H1 (cell line): ENCODE results near the gene DBNDD1. TPM values are rescaled to one million over a fixed set of nuclear protein-coding genes. Genes with fewer than 3 reads are reported as not detected.

Source experiments
- CTCF ChIA-PET: fragments of 300-600 bp; sonication (Branson Sonifier 250); formaldehyde crosslinking; loops from one replicate; lab custom pipeline; 2021; ENCODE audit not compliant: partially characterized antibody; lab: Charles Lee
- POLR2A ChIA-PET: fragments of 300-600 bp; sonication (Branson Sonifier 250); formaldehyde crosslinking; loops from one replicate; lab custom pipeline; 2021; ENCODE audit warnings: inconsistent platforms; ENCODE audit not compliant: partially characterized antibody; lab: Charles Lee
- DNase-seq, 2 experiments: peaks; one replicate each; pipeline versions ENCODE4 v3.0.0 to v3.0.0-alpha.2; 2010 to 2022; ENCODE audit warnings: low spot score in 2 of 2, low read depth in 1 of 2, mixed read lengths in 1 of 2
- FAIRE-seq: peaks from 2 replicates; lab custom pipeline; 2011; peaks lifted over from hg19 to GRCh38; lab: Jason Lieb, UNC
- H2AFZ ChIP-seq: 2 replicates; pipeline ENCODE4 v1.8.1; 2012; ENCODE audit warnings: low read length, inconsistent platforms
- H2AK5ac ChIP-seq: 2 replicates; pipeline ENCODE4 v1.6.1; 2013; ENCODE audit warnings: low read depth, low read length
- H2BK120ac ChIP-seq: replicated peaks from 2 replicates; pipeline ENCODE3; 2013; ENCODE audit warnings: low read depth, low read length, inconsistent platforms
- H2BK12ac ChIP-seq: 2 replicates; pipeline ENCODE4 v1.6.1; 2013; ENCODE audit warnings: low read depth, low read length
- H2BK15ac ChIP-seq: 2 replicates; pipeline ENCODE4 v1.6.1; 2013; ENCODE audit warnings: low read length
- H2BK20ac ChIP-seq: 2 replicates; pipeline ENCODE4 v1.6.1; 2013; ENCODE audit warnings: low read length
- H2BK5ac ChIP-seq: 2 replicates; pipeline ENCODE4 v1.6.1; 2013; ENCODE audit warnings: low read depth, low read length
- H3K14ac ChIP-seq: 2 replicates; pipeline ENCODE4 v1.6.1; 2013; ENCODE audit warnings: inconsistent platforms; ENCODE audit not compliant: insufficient read length
- H3K18ac ChIP-seq: 2 replicates; pipeline ENCODE4 v1.6.1; 2013; ENCODE audit warnings: low read length; ENCODE audit errors: extremely low read depth
- H3K23ac ChIP-seq: 2 replicates; pipeline ENCODE4 v1.6.1; 2013; ENCODE audit warnings: inconsistent platforms; ENCODE audit not compliant: insufficient read length
- H3K23me2 ChIP-seq: 2 replicates; pipeline ENCODE4 v1.6.1; 2013; ENCODE audit warnings: low read depth, low read length
- H3K27ac ChIP-seq: 2 replicates; pipeline ENCODE4 v1.6.1; 2011; ENCODE audit warnings: low read depth, low read length, inconsistent platforms
- H3K27me3 ChIP-seq, 4 experiments: replicated peaks in 1 of 4; 1 replicate in 1 of 4; 2 replicates in 3 of 4; pipeline versions ENCODE4 v1.6.1 to v1.8.1; 2011 to 2013; ENCODE audit warnings: low read length in 3 of 4, mild to moderate bottlenecking in 3 of 4, inconsistent platforms in 2 of 4, mixed read lengths in 2 of 4, moderate library complexity in 1 of 4; ENCODE audit not compliant: control insufficient read depth in 3 of 4, insufficient read depth in 3 of 4; ENCODE audit errors: extremely low read depth in 1 of 4
- H3K36me3 ChIP-seq, 4 experiments: 2 replicates each; pipeline versions ENCODE4 v1.6.1 to v1.8.1; 2011 to 2013; ENCODE audit warnings: mild to moderate bottlenecking in 4 of 4, low read length in 3 of 4, moderate library complexity in 2 of 4, control low read depth in 1 of 4, inconsistent platforms in 1 of 4; ENCODE audit not compliant: insufficient read depth in 4 of 4, control insufficient read depth in 2 of 4
- H3K4ac ChIP-seq: replicated peaks from 2 replicates; pipeline ENCODE3; 2013; ENCODE audit warnings: low read length, low read depth, mixed read lengths, inconsistent platforms; ENCODE audit not compliant: insufficient read length
- H3K4me1 ChIP-seq, 4 experiments: replicated peaks in 1 of 4; 1 replicate in 1 of 4; 2 replicates in 3 of 4; pipeline versions ENCODE4 v1.6.1 to v1.8.1; 2011 to 2013; ENCODE audit warnings: low read length in 3 of 4, inconsistent platforms in 2 of 4, mixed read lengths in 1 of 4; ENCODE audit not compliant: insufficient read depth in 4 of 4, control insufficient read depth in 3 of 4
- H3K4me2 ChIP-seq, 2 experiments: 2 replicates each; pipeline versions ENCODE4 v1.6.1 to v1.8.1; 2011 to 2013; ENCODE audit warnings: low read depth in 2 of 2, low read length in 2 of 2, control low read depth in 1 of 2, inconsistent platforms in 1 of 2, mild to moderate bottlenecking in 1 of 2; ENCODE audit not compliant: insufficient read depth in 1 of 2
- H3K4me3 ChIP-seq, 4 experiments: fragments of 200-600, 300-600 bp in 1 of 4; sonication (generic), shearing (Covaris generic), sonication (Bioruptor Twin) in 1 of 4; 2 replicates each; pipeline versions ENCODE4 v1.5.1 to v1.8.1; 2011 to 2016; ENCODE audit warnings: low read length in 4 of 4, low read depth in 3 of 4, control low read depth in 2 of 4, inconsistent platforms in 2 of 4, mild to moderate bottlenecking in 2 of 4, mixed read lengths in 1 of 4, moderate library complexity in 1 of 4; ENCODE audit not compliant: insufficient read depth in 2 of 4; ENCODE audit errors: extremely low read depth in 1 of 4
- H3K56ac ChIP-seq: replicated peaks from 2 replicates; pipeline ENCODE3; 2013; ENCODE audit warnings: low read depth, mild to moderate bottlenecking, mixed read lengths, low read length, inconsistent platforms; ENCODE audit not compliant: insufficient read length
- H3K79me1 ChIP-seq: 2 replicates; pipeline ENCODE4 v1.6.1; 2013; ENCODE audit warnings: low read depth, low read length, control low read depth
- H3K79me2 ChIP-seq, 2 experiments: 2 replicates each; pipeline versions ENCODE4 v1.6.1 to v1.8.1; 2012 to 2013; ENCODE audit warnings: low read length in 2 of 2, mild to moderate bottlenecking in 2 of 2, inconsistent platforms in 1 of 2; ENCODE audit not compliant: insufficient read depth in 2 of 2, control insufficient read depth in 1 of 2
- H3K9ac ChIP-seq, 4 experiments: replicated peaks in 1 of 4; 1 replicate in 1 of 4; 2 replicates in 3 of 4; pipeline versions ENCODE4 v1.6.1 to v1.8.1; 2011 to 2013; ENCODE audit warnings: low read depth in 3 of 4, low read length in 3 of 4, control low read depth in 2 of 4, mild to moderate bottlenecking in 2 of 4, moderate library complexity in 2 of 4, inconsistent platforms in 1 of 4; ENCODE audit errors: extremely low read depth in 1 of 4
- H3K9me3 ChIP-seq, 2 experiments: 2 replicates each; pipeline versions ENCODE4 v1.6.1 to v1.8.1; 2012 to 2013; ENCODE audit warnings: mild to moderate bottlenecking in 2 of 2, moderate library complexity in 2 of 2, control low read depth in 1 of 2, inconsistent platforms in 1 of 2, low read depth in 1 of 2, low read length in 1 of 2, mixed read lengths in 1 of 2; ENCODE audit not compliant: insufficient read depth in 2 of 2
- H4K20me1 ChIP-seq, 2 experiments: replicated peaks in 1 of 2; 2 replicates each; pipeline versions ENCODE3 to v1.8.1; 2011 to 2013; ENCODE audit warnings: inconsistent platforms in 2 of 2, low read length in 2 of 2, mild to moderate bottlenecking in 1 of 2; ENCODE audit not compliant: insufficient read depth in 2 of 2, control insufficient read depth in 1 of 2
- H4K5ac ChIP-seq: 2 replicates; pipeline ENCODE4 v1.6.1; 2013; ENCODE audit warnings: low read length, low read depth, mixed read lengths, inconsistent platforms; ENCODE audit not compliant: insufficient read length
- H4K8ac ChIP-seq: 2 replicates; pipeline ENCODE4 v1.8.0; 2013; ENCODE audit warnings: mild to moderate bottlenecking, moderate library complexity, low read length, inconsistent platforms; ENCODE audit not compliant: insufficient read depth; ENCODE audit errors: extremely low read depth
- H4K91ac ChIP-seq: replicated peaks from 2 replicates; pipeline ENCODE3; 2013; ENCODE audit warnings: low read length, mixed read lengths, inconsistent platforms; ENCODE audit not compliant: insufficient read length
- GTF2F1 ChIP-seq: IDR thresholded peaks from 2 replicates; pipeline ENCODE4 v1.6.1; 2012; ENCODE audit warnings: low read depth, low read length, improper control_type of control experiment, borderline replicate concordance
- POLR2AphosphoS5 ChIP-seq: IDR thresholded peaks from 2 replicates; pipeline ENCODE4 v1.6.1; 2011; ENCODE audit warnings: low read depth, low read length
- WGBS, 2 experiments: shearing (Covaris generic) in 1 of 2; methylation state at CpG; one replicate each; pipeline versions ENCODE4 v1.1.6 to v1.1.7; 2013 to 2015; ENCODE audit warnings: low lambda C conversion rate in 2 of 2, mixed read lengths in 2 of 2, inconsistent platforms in 1 of 2, low coverage in 1 of 2, missing lambda C conversion rate in 1 of 2; ENCODE audit not compliant: insufficient replicate concordance in 2 of 2, insufficient coverage in 1 of 2, insufficient read length in 1 of 2; ENCODE audit errors: extremely low coverage in 1 of 2, missing lambda C conversion rate in 1 of 2; 5-methylcytosine and 5-hydroxymethylcytosine counted together
- polyA plus RNA-seq, 7 experiments: library from polyadenylated mRNA; depleted of rRNA in 3 of 7; stranded (reverse) in 5 of 7; unstranded in 2 of 7; fragments of >200 nt in 5 of 7; fragments of 200-250 nt in 2 of 7; gene quantifications; 1 replicate in 5 of 7; 2 replicates in 1 of 7; 4 replicates in 1 of 7; pipeline versions ENCODE4 v1.2.1 to v1.2.3, GENCODE V29; 2011 to 2013; ENCODE audit warnings: missing spikeins in 2 of 7, mixed read lengths in 2 of 7
- total RNA-seq: library from RNA; stranded (reverse); fragmentation: NEBNext Ultra II Directional; extraction: Animal tissue kit (Norgen Biotek cat#: 25700); gene quantifications from 2 replicates; pipeline ENCODE4 v1.2.1, GENCODE V29; 2021

The DBNDD1 gene
- total and polyA plus RNA-seq, 2 of the 8 experiments (the other 6 are each of a cell fraction or from before 2014, with no cell fraction given) = 69.9 to 92.6 TPM

- no peak overlapping the region for H2AFZ ChIP-seq
- H3K27me3 ChIP-seq = no peaks in the 10 kb centered on the region
- no peak overlapping the region for H4K5ac ChIP-seq
- H3K79me2 ChIP-seq = peaks cover 0 to under 1% of the 10 kb centered on the region in 2 experiments; a peak in 1 of 4 replicates
- H2AK5ac ChIP-seq = no peak overlapping the region
- CTCF ChIA-PET = interaction anchor here (1.5 kb wide), 1 partner anchor 12 kb away, joined by 3 read pairs; no protein-coding TSS in a partner anchor
- H2BK15ac ChIP-seq = no peak overlapping the region
- H3K14ac ChIP-seq = no peak overlapping the region
- WGBS, 2 experiments = 89% methylated on average over 11 of the region's 11 CpGs; no CpG with 5 or more reads in 1 of the 2 experiments
- no peak overlapping the region for H4K91ac ChIP-seq
- H2BK20ac ChIP-seq = no peak overlapping the region
- H2BK12ac ChIP-seq = no peak overlapping the region
- H3K9ac ChIP-seq = no peak overlapping the region
- no peak overlapping the region for H3K4ac ChIP-seq
- peaks cover 0 to 10% (median 4%) of the 10 kb centered on the region in 4 experiments; a peak in 4 of 8 replicates for H3K36me3 ChIP-seq
- no peak overlapping the region for H4K8ac ChIP-seq
- H4K20me1 ChIP-seq = peaks cover 5 to 24% of the 10 kb centered on the region in 2 experiments
- peaks cover 2% of the 10 kb centered on the region; the same call in 1 of the 2 replicates for H3K79me1 ChIP-seq
- H3K56ac ChIP-seq = no peak overlapping the region
- no peak overlapping the region for H3K23ac ChIP-seq
- no peak for DNase-seq
- peaks cover 0 to 4% (median under 1%) of the 10 kb centered on the region in 4 experiments; a peak in 2 of 7 replicates for H3K4me1 ChIP-seq
- no peak overlapping the region for H3K27ac ChIP-seq
- no peak for FAIRE-seq
- no peak overlapping the region for H3K4me3 ChIP-seq
- no peaks in the 10 kb centered on the region for H3K23me2 ChIP-seq
- POLR2A ChIA-PET = interaction anchor here (1.7 to 2.6 kb wide), 2 partner anchors 9 to 39 kb away, joined by 6 to 8 read pairs; no protein-coding TSS in a partner anchor
- H3K4me2 ChIP-seq = no peak overlapping the region
- TF ChIP-seq GTF2F1 = no peak
- 0 out of 2 replicates have a peak, but pooled peaks have one; percentile 45 for TF ChIP-seq POLR2AphosphoS5
- H2BK5ac ChIP-seq = no peak overlapping the region
- H3K9me3 ChIP-seq = no peaks in the 10 kb centered on the region
- H3K18ac ChIP-seq = no peak overlapping the region
- no peak overlapping the region for H2BK120ac ChIP-seq
Observed at GRCh38 chr16:90011508-90011819, 7.8 kb downstream of the DBNDD1 start.
